Mammary epithelial cell (primary cell): ENCODE measurements around the gene TOMM70.

Experiments
- EZH2 ChIP-seq: IDR thresholded peaks from 2 replicates; pipeline ENCODE4 v1.6.1; 2012; ENCODE audit warnings: low read length, inconsistent platforms, borderline replicate concordance
- TF ChIP-seq, protein P1 (sequence below), 2 donors: IDR thresholded peaks in 1 of 2; conservative IDR thresholded peaks in 1 of 2; 2 replicates each; pipeline ENCODE4 v1.5.1; 2011 to 2012; ENCODE audit warnings: inconsistent platforms in 2 of 2, low read length in 2 of 2, mild to moderate bottlenecking in 2 of 2, control low read depth in 1 of 2, low read depth in 1 of 2; ENCODE audit not compliant: insufficient read depth in 1 of 2; ENCODE audit errors: extremely low read depth in 1 of 2

GRCh38 chr3:100424261-100424660, 23.4 kb upstream of the TOMM70 start:
- TF ChIP-seq, protein P1, sequence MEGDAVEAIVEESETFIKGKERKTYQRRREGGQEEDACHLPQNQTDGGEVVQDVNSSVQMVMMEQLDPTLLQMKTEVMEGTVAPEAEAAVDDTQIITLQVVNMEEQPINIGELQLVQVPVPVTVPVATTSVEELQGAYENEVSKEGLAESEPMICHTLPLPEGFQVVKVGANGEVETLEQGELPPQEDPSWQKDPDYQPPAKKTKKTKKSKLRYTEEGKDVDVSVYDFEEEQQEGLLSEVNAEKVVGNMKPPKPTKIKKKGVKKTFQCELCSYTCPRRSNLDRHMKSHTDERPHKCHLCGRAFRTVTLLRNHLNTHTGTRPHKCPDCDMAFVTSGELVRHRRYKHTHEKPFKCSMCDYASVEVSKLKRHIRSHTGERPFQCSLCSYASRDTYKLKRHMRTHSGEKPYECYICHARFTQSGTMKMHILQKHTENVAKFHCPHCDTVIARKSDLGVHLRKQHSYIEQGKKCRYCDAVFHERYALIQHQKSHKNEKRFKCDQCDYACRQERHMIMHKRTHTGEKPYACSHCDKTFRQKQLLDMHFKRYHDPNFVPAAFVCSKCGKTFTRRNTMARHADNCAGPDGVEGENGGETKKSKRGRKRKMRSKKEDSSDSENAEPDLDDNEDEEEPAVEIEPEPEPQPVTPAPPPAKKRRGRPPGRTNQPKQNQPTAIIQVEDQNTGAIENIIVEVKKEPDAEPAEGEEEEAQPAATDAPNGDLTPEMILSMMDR (conservative IDR thresholded peaks at IDR 0.05 in 1 of 2, IDR thresholded peaks at IDR 0.05 in 1 of 2; ENCODE audit: extremely low read depth in 1 of 2, insufficient read depth in 1 of 2, low read depth in 1 of 2, low read length in 2 of 2): no peak
- no peak for TF ChIP-seq EZH2
